DND-41 (cell line): Measurements from ENCODE around the gene ICA1L.
"Not testable (repeated sequence)": the region's sequence is repeated elsewhere in the genome, so short reads cannot be mapped to it uniquely, and the experiment has no call there.

Source experiments
- ATAC-seq: fragments of 200-7000 bp; cut with Tn5 transposase; 3 replicates; pipeline ENCODE4 v1.9.1; 2021; ENCODE audit warnings: low read depth; ENCODE audit not compliant: insufficient read depth
- DNase-seq: peaks from one replicate; pipeline ENCODE4 v3.0.0-alpha.2; 2020
- H2AFZ ChIP-seq: 2 replicates; pipeline ENCODE4 v1.6.0; 2012; ENCODE audit warnings: low read depth, low read length
- H3K27ac ChIP-seq: 2 replicates; pipeline ENCODE4 v1.5.1; 2012; ENCODE audit warnings: low read length, inconsistent platforms
- H3K27me3 ChIP-seq: fragments of 200-600 bp; sonication (generic); 2 replicates; pipeline ENCODE4 v1.6.0; 2012; ENCODE audit warnings: low read length, mild to moderate bottlenecking, inconsistent platforms; ENCODE audit not compliant: insufficient read depth, poor library complexity
- H3K36me3 ChIP-seq: 2 replicates; pipeline ENCODE4 v1.5.1; 2012; ENCODE audit warnings: low read length, inconsistent platforms; ENCODE audit not compliant: insufficient read depth
- H3K4me1 ChIP-seq: 2 replicates; pipeline ENCODE4 v1.5.1; 2012; ENCODE audit warnings: mild to moderate bottlenecking, low read length; ENCODE audit not compliant: insufficient read depth
- H3K4me2 ChIP-seq: 2 replicates; pipeline ENCODE4 v1.6.0; 2012; ENCODE audit warnings: mild to moderate bottlenecking, moderate library complexity, low read length, inconsistent platforms; ENCODE audit not compliant: insufficient read depth
- H3K4me3 ChIP-seq, 2 experiments: fragments of 200-600 bp in 1 of 2; shearing (Covaris generic) in 1 of 2; 2 replicates each; pipeline ENCODE4 v1.5.1; 2012 to 2016; ENCODE audit warnings: inconsistent platforms in 2 of 2, low read length in 2 of 2, mild to moderate bottlenecking in 2 of 2, low read depth in 1 of 2, moderate library complexity in 1 of 2
- H3K79me2 ChIP-seq: 2 replicates; pipeline ENCODE4 v1.6.0; 2012; ENCODE audit warnings: low read length, inconsistent platforms; ENCODE audit not compliant: insufficient read depth
- H3K9ac ChIP-seq: 2 replicates; pipeline ENCODE4 v1.6.0; 2012; ENCODE audit warnings: low read depth, mild to moderate bottlenecking, inconsistent platforms, low read length, moderate library complexity
- H3K9me3 ChIP-seq: 2 replicates; pipeline ENCODE4 v1.5.1; 2012; ENCODE audit warnings: low read length, moderate library complexity, mild to moderate bottlenecking, inconsistent platforms; ENCODE audit not compliant: insufficient read depth, severe bottlenecking
- H4K20me1 ChIP-seq: 2 replicates; pipeline ENCODE4 v1.6.0; 2012; ENCODE audit warnings: low read length; ENCODE audit not compliant: insufficient read depth
- EZH2 ChIP-seq: IDR thresholded peaks from 3 replicates; pipeline ENCODE4 v1.6.1; 2012; ENCODE audit warnings: borderline replicate concordance, low read depth, mild to moderate bottlenecking, moderate library complexity, low read length, inconsistent platforms; ENCODE audit not compliant: severe bottlenecking
- TF ChIP-seq, protein P1 (sequence below): IDR thresholded peaks from 2 replicates; pipeline ENCODE4 v1.5.1; 2012; ENCODE audit warnings: borderline replicate concordance, low read length, moderate library complexity, mild to moderate bottlenecking; ENCODE audit not compliant: poor library complexity, severe bottlenecking; ENCODE audit errors: extremely low read depth

ICA1L gene

DNA sequence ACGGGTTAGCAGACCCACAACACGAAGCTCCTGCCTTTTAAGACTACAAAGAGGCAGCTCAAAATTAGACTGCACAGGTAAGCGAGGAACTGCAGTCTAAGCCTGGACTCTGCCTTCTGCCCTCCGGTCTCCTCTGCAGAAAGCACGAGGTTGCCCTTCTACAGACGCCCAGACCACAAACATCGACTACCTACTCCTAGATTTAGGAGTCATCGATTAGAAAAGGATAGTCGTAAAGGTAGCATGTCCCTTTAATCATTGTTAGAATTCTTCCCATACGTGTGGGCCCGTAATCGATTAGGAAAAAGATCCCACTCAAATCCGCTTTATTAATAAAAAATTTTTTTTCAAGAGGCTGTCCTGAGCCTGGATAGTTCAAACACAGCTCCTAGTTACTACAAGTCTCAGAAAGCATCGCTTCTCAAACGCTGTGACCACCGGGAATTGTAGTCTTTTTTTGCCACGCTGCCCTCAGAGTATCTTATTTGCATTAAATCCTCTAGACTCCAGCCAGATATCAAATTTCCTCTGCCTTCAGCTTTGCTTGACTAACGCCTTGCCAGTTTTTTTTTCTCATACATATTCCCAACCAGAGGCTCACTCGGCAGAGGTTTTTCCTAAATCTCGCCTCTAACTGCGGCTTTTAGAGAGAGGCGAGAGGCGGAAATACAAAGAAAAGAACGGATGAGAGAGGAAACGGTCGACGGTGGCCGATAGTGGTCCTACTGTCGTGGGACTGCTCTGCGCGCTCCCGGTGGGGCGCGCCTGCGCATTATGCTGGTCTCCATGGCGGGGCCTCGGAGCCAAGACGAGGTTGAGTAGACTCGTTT lies 40.2 kb upstream of the ICA1L start, which contains the start of the genes CARF and WDR12:
TSS of gene CARF (plus strand) at position 764 of the 830 bp plus-strand sequence. CDS start 29,628 bp downstream, outside the sequence.
TSS of gene WDR12 (minus strand) at position 162 of the 830 bp plus-strand sequence. CDS start 197 bp downstream, outside the sequence.
- H4K20me1 ChIP-seq: peaks cover 3% of the 10 kb centered on the region; the same call in 1 of the 2 replicates
- peak within 1 kb of the TSS; percentile 68 to 83 for H3K4me3 ChIP-seq
- DNase-seq (peak; percentile 93), ATAC-seq (peak; percentile 82)
- H3K27me3 ChIP-seq: no peaks in the 10 kb centered on the region
- H3K4me1 ChIP-seq: peaks cover 36% of the 10 kb centered on the region
- TF ChIP-seq EZH2: no peak
- TF ChIP-seq, protein P1, sequence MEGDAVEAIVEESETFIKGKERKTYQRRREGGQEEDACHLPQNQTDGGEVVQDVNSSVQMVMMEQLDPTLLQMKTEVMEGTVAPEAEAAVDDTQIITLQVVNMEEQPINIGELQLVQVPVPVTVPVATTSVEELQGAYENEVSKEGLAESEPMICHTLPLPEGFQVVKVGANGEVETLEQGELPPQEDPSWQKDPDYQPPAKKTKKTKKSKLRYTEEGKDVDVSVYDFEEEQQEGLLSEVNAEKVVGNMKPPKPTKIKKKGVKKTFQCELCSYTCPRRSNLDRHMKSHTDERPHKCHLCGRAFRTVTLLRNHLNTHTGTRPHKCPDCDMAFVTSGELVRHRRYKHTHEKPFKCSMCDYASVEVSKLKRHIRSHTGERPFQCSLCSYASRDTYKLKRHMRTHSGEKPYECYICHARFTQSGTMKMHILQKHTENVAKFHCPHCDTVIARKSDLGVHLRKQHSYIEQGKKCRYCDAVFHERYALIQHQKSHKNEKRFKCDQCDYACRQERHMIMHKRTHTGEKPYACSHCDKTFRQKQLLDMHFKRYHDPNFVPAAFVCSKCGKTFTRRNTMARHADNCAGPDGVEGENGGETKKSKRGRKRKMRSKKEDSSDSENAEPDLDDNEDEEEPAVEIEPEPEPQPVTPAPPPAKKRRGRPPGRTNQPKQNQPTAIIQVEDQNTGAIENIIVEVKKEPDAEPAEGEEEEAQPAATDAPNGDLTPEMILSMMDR: no peak
- H3K4me2 ChIP-seq: peak within 1 kb of the TSS; percentile 76
- no peaks in the 10 kb centered on the region; the same call in 1 of the 2 replicates for H3K36me3 ChIP-seq
- H3K9ac ChIP-seq: peak within 1 kb of the TSS; percentile 78
- peak within 1 kb of the TSS; percentile 74 for H2AFZ ChIP-seq
- H3K27ac ChIP-seq: peak within 1 kb of the TSS; percentile 98
- no peaks in the 10 kb centered on the region for H3K9me3 ChIP-seq
- peaks cover 53% of the 10 kb centered on the region for H3K79me2 ChIP-seq

DNA sequence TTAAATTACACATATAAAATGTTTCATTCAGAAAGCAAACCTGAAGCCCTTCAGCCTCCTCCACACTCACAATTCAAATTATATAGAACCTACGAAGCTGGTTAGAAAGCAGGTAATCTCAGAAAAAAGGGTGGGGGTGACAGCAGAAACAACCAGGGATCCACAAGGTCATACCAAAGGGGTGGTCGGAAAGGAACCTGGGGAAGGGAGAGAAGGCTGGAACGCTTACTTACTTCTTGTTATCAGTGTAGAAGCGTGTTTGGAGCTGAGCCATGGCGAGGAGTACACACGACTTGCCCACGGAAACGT lies 39.6 kb upstream of the ICA1L start:
- Histone ChIP-seq H3K79me2 (peaks cover 54% of the 10 kb centered on the region), H4K20me1 (peaks cover 3% of the 10 kb centered on the region; the same call in 1 of the 2 replicates), H3K4me1 (peaks cover 36% of the 10 kb centered on the region), H3K9me3 (no peaks in the 10 kb centered on the region), H3K27ac (peak overlapping the region; percentile 98), H3K4me3 (peak overlapping the region; percentile 68 to 83), H3K27me3 (no peaks in the 10 kb centered on the region), H3K9ac (peak overlapping the region; percentile 78), H3K4me2 (peak overlapping the region; percentile 76), H3K36me3 (peaks cover 4% of the 10 kb centered on the region; the same call in 1 of the 2 replicates), H2AFZ (peak overlapping the region; percentile 70)
- TF ChIP-seq, protein P1: no peak
- no peak for TF ChIP-seq EZH2
- DNase-seq (no peak), ATAC-seq (peak; percentile 20; the same call in 2 of the 3 replicates)

DNA sequence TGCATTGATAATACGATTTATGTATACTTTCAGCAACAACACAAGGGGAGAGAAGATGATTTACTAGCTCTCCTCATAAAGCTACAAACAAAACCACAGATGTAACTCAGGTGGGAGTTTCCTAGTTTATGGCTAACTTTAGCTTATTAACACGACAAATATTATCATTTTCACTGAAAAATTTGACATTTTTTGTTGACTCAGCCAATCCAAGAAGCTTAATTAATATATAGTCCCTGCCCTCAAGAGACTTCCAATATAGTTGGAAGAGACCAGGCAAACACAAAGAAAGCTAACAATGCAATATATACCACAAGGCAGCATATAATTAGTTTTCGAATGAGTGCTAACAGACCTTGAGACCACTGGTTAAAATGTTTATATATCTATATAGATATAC lies 39.1 kb upstream of the ICA1L start:
- Histone ChIP-seq H3K36me3 (peaks cover 9% of the 10 kb centered on the region), H3K4me3 (peak overlapping the region; percentile 68 to 83; a peak in 3 of 4 replicates), H3K9ac (peak overlapping the region; percentile 78), H3K4me1 (peaks cover 36% of the 10 kb centered on the region), H3K4me2 (peak overlapping the region; percentile 76), H2AFZ (peak overlapping the region; percentile 12; the same call in 1 of the 2 replicates), H3K27ac (peak overlapping the region; percentile 15; the same call in 1 of the 2 replicates), H3K79me2 (peaks cover 59% of the 10 kb centered on the region), H3K9me3 (no peaks in the 10 kb centered on the region), H3K27me3 (no peaks in the 10 kb centered on the region), H4K20me1 (peaks cover 3% of the 10 kb centered on the region; the same call in 1 of the 2 replicates)
- DNase-seq (no peak), ATAC-seq (no peak)
- TF ChIP-seq, protein P1: no peak
- no peak for TF ChIP-seq EZH2

DNA sequence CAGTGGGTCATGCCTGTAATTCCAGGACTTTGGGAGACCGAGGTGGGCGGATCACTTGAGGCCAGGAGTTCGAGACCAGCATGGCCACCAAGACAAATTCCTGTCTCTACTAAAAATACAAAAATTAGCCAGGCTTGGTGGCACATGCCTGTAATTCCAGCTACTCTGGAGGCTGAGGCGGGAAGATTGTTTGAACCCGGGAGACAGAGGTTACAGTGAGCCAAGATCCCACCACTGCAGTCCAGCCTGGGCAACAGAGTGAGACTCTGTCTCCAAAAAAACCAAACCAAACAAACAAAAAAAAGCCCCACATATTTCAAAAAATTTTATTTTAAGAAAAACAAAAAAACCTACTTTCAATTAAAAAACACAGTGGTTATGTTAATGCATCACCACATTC lies 38.7 kb upstream of the ICA1L start:
- H3K4me3 ChIP-seq: peak overlapping the region; percentile 68 to 83; a peak in 3 of 4 replicates
- peaks cover 36% of the 10 kb centered on the region for H3K4me1 ChIP-seq
- peaks cover 63% of the 10 kb centered on the region for H3K79me2 ChIP-seq
- not testable (repeated sequence) for H3K9me3 ChIP-seq, H4K20me1 ChIP-seq, H2AFZ ChIP-seq, ATAC-seq, DNase-seq, H3K27me3 ChIP-seq
- H3K9ac ChIP-seq: peak overlapping the region; percentile 78
- H3K27ac ChIP-seq: peak overlapping the region; percentile 15; the same call in 1 of the 2 replicates
- H3K4me2 ChIP-seq: peak overlapping the region; percentile 76
- H3K36me3 ChIP-seq: peaks cover 14% of the 10 kb centered on the region
